Activated naive CD4-positive, alpha-beta T cell treated with anti-CD3 and anti-CD28 coated beads, Interleukin-2, amount 10 ng/mL, durations not matched to agents 7 days and 5 days (primary cell): ENCODE data around the gene ADAMTS3.

ENCODE experiments used
- CTCF ChIA-PET: fragments of 350-600 bp; sonication (Branson Sonifier 250); formaldehyde crosslinking; loops from one replicate; lab custom pipeline; 2021; ENCODE audit warnings: antibody characterized with exemption; lab: Charles Lee
- DNase-seq: peaks from one replicate; pipeline ENCODE4 v3.0.0-alpha.2; 2020
- H3K27ac Mint-ChIP-seq: one replicate; pipeline ENCODE4 v1.8.0; 2021; ENCODE audit warnings: mild to moderate bottlenecking, moderate library complexity, mixed read lengths
- H3K27me3 Mint-ChIP-seq: one replicate; pipeline ENCODE4 v1.8.0; 2021; ENCODE audit warnings: mild to moderate bottlenecking, mixed read lengths
- H3K36me3 Mint-ChIP-seq: one replicate; pipeline ENCODE4 v1.8.0; 2021; ENCODE audit warnings: mixed read lengths
- H3K4me1 Mint-ChIP-seq: one replicate; pipeline ENCODE4 v1.8.0; 2021; ENCODE audit warnings: mixed read lengths
- H3K4me3 Mint-ChIP-seq: one replicate; pipeline ENCODE4 v1.8.0; 2021; ENCODE audit warnings: mild to moderate bottlenecking, moderate library complexity, mixed read lengths
- H3K9me3 Mint-ChIP-seq: one replicate; pipeline ENCODE4 v1.8.0; 2021; ENCODE audit warnings: mixed read lengths

Gene ADAMTS3

DNA sequence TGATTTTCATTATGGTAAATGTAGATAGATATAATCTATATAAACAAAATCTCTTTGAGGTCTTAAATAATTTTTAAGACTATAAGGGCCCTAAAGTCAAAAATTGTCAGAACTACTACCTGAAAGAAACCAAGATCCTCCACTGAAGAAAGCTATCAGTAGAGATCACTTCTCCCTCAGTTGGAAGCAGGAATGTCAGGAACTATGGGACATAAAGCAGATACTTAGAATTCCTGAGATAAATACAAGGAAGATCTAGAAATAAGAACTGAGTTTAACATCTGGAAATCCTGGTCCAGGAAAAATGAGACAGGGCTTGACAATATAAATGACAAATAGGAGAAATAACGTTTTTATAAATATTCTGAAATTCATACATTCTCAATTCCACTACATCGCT, 97.2 kb downstream of the ADAMTS3 start:
- no peaks in the 10 kb centered on the region for H3K36me3 Mint-ChIP-seq
- CTCF ChIA-PET = no interaction called here
- H3K9me3 Mint-ChIP-seq = no peaks in the 10 kb centered on the region
- no peak overlapping the region for H3K27ac Mint-ChIP-seq
- no peak overlapping the region for H3K4me3 Mint-ChIP-seq
- no peaks in the 10 kb centered on the region for H3K27me3 Mint-ChIP-seq
- DNase-seq = no peak
- no peaks in the 10 kb centered on the region for H3K4me1 Mint-ChIP-seq

DNA sequence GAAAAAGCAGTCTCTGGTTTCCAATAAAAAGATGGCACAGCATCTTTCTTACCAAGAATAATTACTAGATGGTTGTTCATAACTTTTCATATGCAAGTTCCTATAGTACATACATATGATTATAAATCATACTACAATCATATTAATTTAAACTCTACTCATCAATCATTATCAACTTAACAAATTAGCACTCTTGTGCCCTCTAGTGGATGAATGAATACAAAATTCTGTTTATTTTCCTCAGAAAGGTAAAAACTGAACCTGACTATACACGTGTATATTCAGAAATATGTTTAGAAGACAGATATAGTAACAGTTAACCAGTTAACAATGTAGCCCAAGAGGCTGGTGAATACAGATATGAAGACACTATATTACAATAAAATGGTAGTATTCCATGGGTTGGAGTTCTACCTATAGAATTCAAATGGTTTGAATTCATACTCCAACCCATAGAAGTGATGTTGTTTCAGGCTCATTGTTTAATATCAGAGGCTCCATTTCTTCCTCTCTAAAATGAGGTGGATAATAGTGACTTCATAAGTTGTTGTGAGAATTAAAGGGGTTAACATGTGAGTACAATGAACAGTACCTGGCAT, 100.0 kb downstream of the ADAMTS3 start:
- H3K9me3 Mint-ChIP-seq = no peaks in the 10 kb centered on the region
- CTCF ChIA-PET = interaction anchor here (1.5 to 2.3 kb wide), 2 partner anchors 142 kb away, joined by 7 to 16 read pairs; no protein-coding TSS in a partner anchor
- no peak for DNase-seq
- H3K36me3 Mint-ChIP-seq = no peaks in the 10 kb centered on the region
- no peak overlapping the region for H3K4me3 Mint-ChIP-seq
- no peaks in the 10 kb centered on the region for H3K27me3 Mint-ChIP-seq
- H3K4me1 Mint-ChIP-seq = no peaks in the 10 kb centered on the region
- H3K27ac Mint-ChIP-seq = no peak overlapping the region

DNA sequence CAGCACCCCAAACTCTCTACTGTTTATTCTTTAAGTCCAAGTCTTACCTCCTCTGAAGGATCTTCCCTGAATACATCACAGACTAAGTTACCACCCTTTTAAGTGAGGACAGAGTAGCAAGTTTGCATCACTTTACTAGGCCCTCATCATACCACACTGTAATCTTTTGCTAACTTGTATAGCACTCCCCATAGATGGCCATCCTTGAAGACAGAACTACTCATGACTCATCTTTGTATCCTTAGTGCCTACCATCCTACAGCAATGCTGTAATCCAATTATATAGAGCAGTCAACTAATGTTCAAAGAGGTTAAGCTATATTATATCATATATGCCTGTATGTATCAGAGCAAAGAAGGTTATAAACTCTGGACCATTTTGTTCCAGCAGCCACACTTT, 101.4 kb downstream of the ADAMTS3 start:
- no peaks in the 10 kb centered on the region for H3K4me1 Mint-ChIP-seq
- H3K9me3 Mint-ChIP-seq = no peaks in the 10 kb centered on the region
- CTCF ChIA-PET = interaction anchor here (2.3 kb wide), 1 partner anchor 140 kb away, joined by 16 read pairs; no protein-coding TSS in a partner anchor
- H3K4me3 Mint-ChIP-seq = no peak overlapping the region
- H3K36me3 Mint-ChIP-seq = no peaks in the 10 kb centered on the region
- H3K27ac Mint-ChIP-seq = no peak overlapping the region
- no peak for DNase-seq
- H3K27me3 Mint-ChIP-seq = no peaks in the 10 kb centered on the region

DNA sequence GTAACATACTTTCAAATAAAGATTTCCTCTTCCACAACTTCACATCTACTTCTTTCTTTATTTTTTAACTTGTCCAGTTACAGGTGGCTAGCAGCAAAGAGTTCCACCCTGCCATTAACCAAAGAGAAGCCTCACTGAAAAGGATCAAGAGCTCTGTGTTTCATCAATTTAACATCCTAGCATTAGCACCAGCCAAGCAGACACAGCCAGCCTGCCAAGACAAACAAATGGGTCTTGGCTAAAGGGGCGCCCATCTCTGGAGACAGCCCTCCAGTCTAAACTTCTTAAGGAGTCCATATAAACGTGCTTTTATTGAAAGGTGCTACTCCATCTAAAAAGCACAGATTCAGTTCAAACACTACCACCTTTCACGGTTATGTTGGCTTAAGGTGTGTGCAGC, 105.3 kb downstream of the ADAMTS3 start:
- H3K4me1 Mint-ChIP-seq = no peaks in the 10 kb centered on the region
- no peak for DNase-seq
- H3K9me3 Mint-ChIP-seq = no peaks in the 10 kb centered on the region
- H3K27ac Mint-ChIP-seq = no peak overlapping the region
- CTCF ChIA-PET = no interaction called here
- no peaks in the 10 kb centered on the region for H3K36me3 Mint-ChIP-seq
- H3K4me3 Mint-ChIP-seq = no peak overlapping the region
- no peaks in the 10 kb centered on the region for H3K27me3 Mint-ChIP-seq

DNA sequence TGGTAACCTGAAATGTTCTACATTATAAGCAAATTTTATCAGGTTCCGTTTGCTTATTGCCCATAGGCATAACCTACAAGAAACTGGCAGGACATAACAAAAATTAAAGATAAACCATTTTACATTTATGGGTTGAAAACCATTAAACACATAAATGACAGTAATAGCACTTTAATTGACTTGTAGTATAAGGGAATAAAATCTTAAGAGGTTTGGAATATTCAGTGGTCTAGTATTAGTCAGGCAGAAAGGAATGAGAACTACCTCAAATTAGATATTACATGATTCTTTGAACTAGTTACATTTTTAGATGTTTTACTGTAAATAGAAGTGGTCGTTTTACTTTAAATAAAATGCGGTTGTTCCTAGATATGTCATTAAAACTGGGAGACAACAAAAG, 111.9 kb downstream of the ADAMTS3 start:
- no peak overlapping the region for H3K27ac Mint-ChIP-seq
- no peaks in the 10 kb centered on the region for H3K36me3 Mint-ChIP-seq
- CTCF ChIA-PET = no interaction called here
- H3K9me3 Mint-ChIP-seq = no peaks in the 10 kb centered on the region
- no peaks in the 10 kb centered on the region for H3K4me1 Mint-ChIP-seq
- no peak overlapping the region for H3K4me3 Mint-ChIP-seq
- H3K27me3 Mint-ChIP-seq = no peaks in the 10 kb centered on the region
- no peak for DNase-seq

DNA sequence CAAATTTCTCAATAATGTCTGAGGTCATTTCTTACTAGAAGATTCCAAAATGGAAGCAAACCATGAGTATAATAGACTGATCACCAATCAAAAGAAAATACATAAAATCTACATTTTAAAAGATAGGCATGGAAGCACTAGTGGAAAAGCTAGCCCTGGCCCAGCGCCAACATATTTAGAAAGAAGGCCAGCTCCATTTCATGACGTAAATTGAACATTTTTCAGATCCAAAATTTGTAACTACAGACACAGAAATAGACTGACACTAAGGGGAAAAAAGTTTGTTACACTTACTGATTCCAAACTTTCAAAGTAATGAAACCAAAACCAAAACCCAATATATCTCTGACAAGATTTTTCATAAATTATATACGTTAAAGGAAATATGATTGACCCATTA, 117.7 kb downstream of the ADAMTS3 start:
- H3K27me3 Mint-ChIP-seq = no peaks in the 10 kb centered on the region
- no peaks in the 10 kb centered on the region for H3K36me3 Mint-ChIP-seq
- no peaks in the 10 kb centered on the region for H3K9me3 Mint-ChIP-seq
- CTCF ChIA-PET = no interaction called here
- H3K27ac Mint-ChIP-seq = no peak overlapping the region
- no peaks in the 10 kb centered on the region for H3K4me1 Mint-ChIP-seq
- H3K4me3 Mint-ChIP-seq = no peak overlapping the region
- DNase-seq = no peak

DNA sequence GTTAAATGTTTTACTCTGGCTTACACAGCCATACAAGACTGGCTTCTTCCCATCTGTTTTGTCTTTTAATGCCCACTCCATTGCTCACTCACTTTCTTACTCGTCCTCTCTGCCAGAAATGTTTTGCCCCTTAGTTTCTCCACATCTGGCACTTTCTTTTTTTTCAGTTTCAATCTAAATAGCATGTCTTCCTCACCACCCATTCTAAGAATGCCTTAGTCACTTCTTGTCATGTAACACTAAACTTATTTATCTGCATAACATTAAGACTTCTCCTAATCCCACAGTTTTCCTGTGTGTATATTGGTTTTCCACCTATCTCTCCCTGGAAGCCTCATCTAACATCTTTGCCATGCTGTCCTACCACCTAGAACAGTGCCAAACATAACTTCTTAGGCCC, 119.3 kb downstream of the ADAMTS3 start:
- Mint-ChIP-seq H3K27me3 (no peaks in the 10 kb centered on the region), H3K9me3 (no peaks in the 10 kb centered on the region), H3K27ac (no peak overlapping the region), H3K4me3 (no peak overlapping the region), H3K36me3 (no peaks in the 10 kb centered on the region), H3K4me1 (no peaks in the 10 kb centered on the region)
- no peak for DNase-seq
- CTCF ChIA-PET = no interaction called here

DNA sequence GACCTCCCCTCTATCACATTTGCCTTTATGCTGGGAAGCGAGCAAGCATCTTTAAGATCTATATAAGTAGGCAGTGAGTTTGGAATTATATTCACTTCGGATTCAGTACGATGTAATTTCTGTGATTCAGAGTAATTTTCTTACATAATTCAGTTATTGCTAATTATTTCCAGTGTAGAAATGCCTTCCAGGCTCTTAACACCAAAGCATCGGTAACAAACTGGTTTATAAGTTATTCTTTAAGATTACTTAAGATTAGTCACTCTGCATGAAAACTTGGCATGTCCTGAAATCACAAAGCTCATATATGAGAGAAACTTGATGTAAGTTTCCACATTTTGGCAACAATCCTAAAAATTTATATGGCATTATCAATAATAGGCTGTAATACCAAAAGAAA, 120.8 kb downstream of the ADAMTS3 start:
- H3K36me3 Mint-ChIP-seq = no peaks in the 10 kb centered on the region
- no peak overlapping the region for H3K27ac Mint-ChIP-seq
- H3K4me3 Mint-ChIP-seq = no peak overlapping the region
- no peaks in the 10 kb centered on the region for H3K27me3 Mint-ChIP-seq
- no peaks in the 10 kb centered on the region for H3K4me1 Mint-ChIP-seq
- H3K9me3 Mint-ChIP-seq = no peaks in the 10 kb centered on the region
- no peak for DNase-seq
- CTCF ChIA-PET = no interaction called here

DNA sequence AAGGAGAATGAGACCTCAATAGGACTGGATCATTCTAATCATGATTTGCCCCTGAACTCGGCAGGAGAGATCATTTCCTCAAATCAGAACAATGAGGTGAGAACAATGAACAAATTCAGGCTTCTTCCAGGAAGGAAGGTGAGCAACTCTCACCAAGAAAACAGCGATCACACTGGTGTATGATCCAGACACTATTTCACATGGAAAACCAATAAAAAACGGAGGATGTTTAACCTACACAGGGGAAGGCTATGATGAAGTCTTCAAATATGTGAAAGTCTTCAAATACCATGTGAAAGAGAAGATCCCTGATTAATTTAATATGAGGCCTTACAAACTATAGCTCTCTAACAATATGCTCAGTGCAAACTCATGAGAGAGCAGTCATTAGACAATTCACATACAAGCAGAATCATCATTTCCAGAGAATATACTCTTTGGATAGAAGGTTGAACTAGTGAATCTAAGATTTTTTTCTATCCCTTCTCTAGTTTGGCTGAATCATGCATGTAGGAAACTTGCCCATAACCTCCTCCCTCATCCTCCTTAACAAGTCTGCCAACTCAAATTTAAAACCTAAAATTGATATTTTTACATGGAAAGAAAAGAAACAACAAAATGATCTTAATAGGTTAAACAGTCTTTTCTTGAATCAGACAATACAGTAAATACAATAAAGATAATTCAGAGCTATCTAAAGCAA, 122.5 kb downstream of the ADAMTS3 start:
- H3K4me1 Mint-ChIP-seq = no peaks in the 10 kb centered on the region
- H3K4me3 Mint-ChIP-seq = no peak overlapping the region
- H3K36me3 Mint-ChIP-seq = no peaks in the 10 kb centered on the region
- H3K27ac Mint-ChIP-seq = no peak overlapping the region
- H3K9me3 Mint-ChIP-seq = no peaks in the 10 kb centered on the region
- CTCF ChIA-PET = interaction anchor here (0.9 kb wide), 1 partner anchor 9 kb away, joined by 3 read pairs; no protein-coding TSS in a partner anchor
- DNase-seq = no peak
- H3K27me3 Mint-ChIP-seq = no peaks in the 10 kb centered on the region

DNA sequence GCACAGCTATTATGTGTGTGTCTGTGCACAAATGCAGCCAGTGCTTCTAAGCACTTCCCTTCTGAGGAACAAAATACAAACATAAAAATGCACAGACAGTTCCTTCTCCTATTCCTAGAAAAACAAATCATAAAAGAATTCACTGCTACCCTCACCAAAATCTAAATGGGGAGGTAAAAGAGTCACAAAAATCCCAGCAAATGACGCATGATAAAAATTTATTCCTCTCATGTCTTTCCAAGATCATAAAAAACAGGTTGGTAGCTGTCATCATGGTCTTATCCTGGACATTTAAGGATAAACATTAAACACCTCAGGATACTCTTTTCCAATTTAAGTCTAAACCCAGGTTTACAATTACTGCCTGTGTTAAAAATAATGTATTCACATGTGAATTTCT, 124.9 kb downstream of the ADAMTS3 start:
- CTCF ChIA-PET = no interaction called here
- Mint-ChIP-seq H3K27ac (no peak overlapping the region), H3K36me3 (no peaks in the 10 kb centered on the region), H3K27me3 (no peaks in the 10 kb centered on the region), H3K4me1 (no peaks in the 10 kb centered on the region), H3K4me3 (no peak overlapping the region), H3K9me3 (no peaks in the 10 kb centered on the region)
- DNase-seq = no peak

DNA sequence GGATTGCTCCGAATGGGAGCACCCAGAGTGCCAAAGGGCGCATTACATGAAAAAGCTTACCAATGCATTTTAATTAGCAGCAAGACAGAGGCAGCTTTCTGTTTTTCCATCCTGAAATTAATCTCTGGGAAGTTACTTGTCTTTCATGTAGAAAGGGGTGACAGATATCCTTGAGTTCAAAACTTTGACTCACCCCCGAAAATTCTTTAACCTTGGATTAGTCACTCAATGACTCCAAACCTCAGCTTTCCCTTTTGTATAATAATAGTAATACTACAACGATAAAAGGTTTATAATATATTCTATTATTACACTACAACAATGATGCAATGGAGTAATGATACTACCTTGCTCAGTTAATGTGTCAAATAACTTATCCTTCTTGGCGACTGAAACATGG, 126.3 kb downstream of the ADAMTS3 start:
- no peaks in the 10 kb centered on the region for H3K36me3 Mint-ChIP-seq
- no peaks in the 10 kb centered on the region for H3K9me3 Mint-ChIP-seq
- H3K4me1 Mint-ChIP-seq = no peaks in the 10 kb centered on the region
- DNase-seq = no peak
- no peak overlapping the region for H3K27ac Mint-ChIP-seq
- CTCF ChIA-PET = no interaction called here
- no peaks in the 10 kb centered on the region for H3K27me3 Mint-ChIP-seq
- no peak overlapping the region for H3K4me3 Mint-ChIP-seq

DNA sequence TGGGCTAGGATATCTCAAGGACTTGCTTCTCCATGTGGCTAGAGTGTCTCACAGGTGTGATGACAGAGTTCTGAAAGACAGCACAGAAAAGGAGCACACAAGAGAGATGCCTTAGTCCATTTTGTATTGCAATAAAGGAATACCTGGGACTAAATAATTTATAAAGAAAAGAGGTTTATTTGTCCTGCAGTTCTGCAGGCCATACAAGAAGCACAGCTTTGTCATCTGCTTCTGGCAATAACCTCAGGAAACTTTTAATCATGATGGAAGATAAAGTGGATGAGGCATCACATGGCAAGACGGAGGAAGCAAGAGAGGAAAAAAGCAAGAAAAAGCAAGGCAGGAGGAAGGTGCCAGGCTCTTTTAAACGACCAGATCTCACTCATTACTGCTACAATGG, 126.9 kb downstream of the ADAMTS3 start:
- no peak for DNase-seq
- H3K36me3 Mint-ChIP-seq = no peaks in the 10 kb centered on the region
- CTCF ChIA-PET = no interaction called here
- H3K27ac Mint-ChIP-seq = no peak overlapping the region
- H3K27me3 Mint-ChIP-seq = no peaks in the 10 kb centered on the region
- no peaks in the 10 kb centered on the region for H3K4me1 Mint-ChIP-seq
- H3K9me3 Mint-ChIP-seq = no peaks in the 10 kb centered on the region
- H3K4me3 Mint-ChIP-seq = no peak overlapping the region

DNA sequence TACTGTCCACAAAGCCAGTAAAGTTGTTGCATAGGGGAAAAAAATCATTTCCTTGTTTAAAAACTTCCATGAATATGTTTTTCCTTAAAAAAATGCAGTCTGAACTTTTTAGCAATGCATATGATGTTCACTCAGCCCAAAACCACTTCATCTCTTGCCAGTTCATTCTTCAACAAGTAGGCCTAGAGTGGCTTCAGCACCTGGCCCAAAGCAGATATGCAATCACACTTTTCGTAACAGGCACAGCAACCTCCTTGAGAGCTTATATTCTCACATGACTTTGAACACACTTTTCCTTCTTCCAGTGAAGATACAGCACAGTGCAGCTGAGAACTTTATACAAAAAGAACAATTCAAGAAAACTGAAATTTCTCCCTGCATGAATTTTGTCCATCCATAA, 128.6 kb downstream of the ADAMTS3 start:
- Mint-ChIP-seq H3K27ac (no peak overlapping the region), H3K4me1 (no peaks in the 10 kb centered on the region), H3K27me3 (no peaks in the 10 kb centered on the region), H3K9me3 (no peaks in the 10 kb centered on the region), H3K4me3 (no peak overlapping the region), H3K36me3 (no peaks in the 10 kb centered on the region)
- CTCF ChIA-PET = no interaction called here
- no peak for DNase-seq

DNA sequence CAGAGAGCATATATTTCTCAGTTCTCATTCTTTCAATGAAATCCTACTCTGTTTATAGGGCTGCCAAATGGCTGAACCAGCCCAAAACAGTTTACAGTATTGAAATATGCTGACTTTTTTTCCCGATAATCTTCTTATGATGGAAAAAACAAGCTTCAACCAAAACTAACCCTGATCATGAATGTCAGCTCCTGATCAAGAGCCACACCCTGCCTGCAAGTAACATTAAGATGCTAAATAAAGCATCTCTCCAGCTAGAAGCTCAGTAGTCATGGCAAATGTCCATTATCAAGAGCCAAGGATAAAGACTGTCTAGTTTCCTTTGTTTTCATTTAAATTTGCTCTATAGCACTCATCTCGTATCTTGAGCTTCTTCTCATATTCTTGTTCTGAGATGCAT, 136.0 kb downstream of the ADAMTS3 start:
- H3K27me3 Mint-ChIP-seq = no peaks in the 10 kb centered on the region
- H3K36me3 Mint-ChIP-seq = no peaks in the 10 kb centered on the region
- no peak overlapping the region for H3K4me3 Mint-ChIP-seq
- no peak overlapping the region for H3K27ac Mint-ChIP-seq
- CTCF ChIA-PET = no interaction called here
- no peaks in the 10 kb centered on the region for H3K9me3 Mint-ChIP-seq
- H3K4me1 Mint-ChIP-seq = no peaks in the 10 kb centered on the region
- no peak for DNase-seq

DNA sequence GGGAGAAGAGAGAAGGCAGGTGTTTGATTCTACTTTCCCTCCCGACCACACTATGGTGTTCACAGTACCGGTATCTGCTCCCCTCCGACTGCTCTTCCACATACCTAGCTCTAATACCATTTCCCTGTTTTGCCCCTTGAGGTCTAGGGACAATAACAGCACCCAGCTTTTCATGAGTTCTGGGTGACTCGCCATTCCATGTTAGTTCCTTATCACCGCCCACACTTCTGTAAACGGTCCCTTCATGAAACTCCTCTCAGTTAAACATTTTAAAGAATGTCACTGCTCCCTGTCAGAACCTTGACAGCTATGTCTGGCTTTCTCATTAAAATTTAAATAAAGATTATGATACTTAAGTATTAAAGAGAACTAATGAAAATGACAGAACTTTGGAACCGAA, 136.7 kb downstream of the ADAMTS3 start:
- Mint-ChIP-seq H3K27me3 (no peaks in the 10 kb centered on the region), H3K36me3 (no peaks in the 10 kb centered on the region), H3K27ac (no peak overlapping the region), H3K4me3 (no peak overlapping the region), H3K4me1 (no peaks in the 10 kb centered on the region), H3K9me3 (no peaks in the 10 kb centered on the region)
- CTCF ChIA-PET = interaction anchor here (0.6 kb wide), 1 partner anchor 28 kb away, joined by 4 read pairs; no protein-coding TSS in a partner anchor
- DNase-seq = no peak
